ENCODE measurements around the gene POU3F4. TPM values are rescaled to one million over a fixed set of nuclear protein-coding genes. Genes with fewer than 3 reads are reported as not detected.

Gene POU3F4
- total RNA-seq, 2 experiments from 2014 or later = not detected

DNA sequence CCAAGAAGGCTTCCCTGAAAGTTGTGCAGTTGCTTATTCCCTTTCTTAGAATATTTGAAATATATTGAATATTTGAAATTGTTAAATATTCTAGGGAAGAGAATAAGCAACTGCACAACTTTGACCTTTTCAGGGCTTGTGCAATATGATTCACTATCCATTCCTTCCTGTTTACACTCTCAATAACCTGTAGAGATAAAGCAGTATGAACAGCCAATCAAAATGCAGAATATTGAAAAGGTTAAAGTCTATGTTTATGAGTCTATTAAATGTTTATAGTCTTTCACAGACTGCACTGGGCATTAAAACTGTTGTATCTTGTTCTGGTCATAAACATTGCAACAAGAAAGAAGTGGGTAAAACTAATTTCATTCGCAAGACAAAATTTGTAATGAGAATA lies 13.8 kb downstream of the POU3F4 start:
- Mint-ChIP-seq H3K27me3 (ENCODE audit: low read depth) (no peaks in the 10 kb centered on the region), H3K9me3 (ENCODE audit: insufficient read depth) (no peaks in the 10 kb centered on the region), H3K27ac (no peak overlapping the region), H3K36me3 (ENCODE audit: low read depth) (no peaks in the 10 kb centered on the region), H3K4me1 (ENCODE audit: low read depth) (no peaks in the 10 kb centered on the region), H3K4me3 (no peak overlapping the region)
- DNase-seq = no peak
- CTCF ChIA-PET = no interaction called here
- no peak for ATAC-seq
- POLR2A ChIA-PET = no interaction called here

- ChIA-PET POLR2A (no interaction called here), CTCF (no interaction called here)
- H3K9me3 Mint-ChIP-seq (ENCODE audit: insufficient read depth) = no peaks in the 10 kb centered on the region
- no peak for ATAC-seq
- H3K4me1 Mint-ChIP-seq (ENCODE audit: low read depth) = no peaks in the 10 kb centered on the region
- H3K27me3 Mint-ChIP-seq (ENCODE audit: low read depth) = no peaks in the 10 kb centered on the region
- H3K36me3 Mint-ChIP-seq (ENCODE audit: low read depth) = no peaks in the 10 kb centered on the region
- DNase-seq = no peak
- H3K27ac Mint-ChIP-seq = no peak overlapping the region
- no peak overlapping the region for H3K4me3 Mint-ChIP-seq
These were observed 21.9 kb downstream of the POU3F4 start for GRCh38 chrX:83529950-83530349.

DNA sequence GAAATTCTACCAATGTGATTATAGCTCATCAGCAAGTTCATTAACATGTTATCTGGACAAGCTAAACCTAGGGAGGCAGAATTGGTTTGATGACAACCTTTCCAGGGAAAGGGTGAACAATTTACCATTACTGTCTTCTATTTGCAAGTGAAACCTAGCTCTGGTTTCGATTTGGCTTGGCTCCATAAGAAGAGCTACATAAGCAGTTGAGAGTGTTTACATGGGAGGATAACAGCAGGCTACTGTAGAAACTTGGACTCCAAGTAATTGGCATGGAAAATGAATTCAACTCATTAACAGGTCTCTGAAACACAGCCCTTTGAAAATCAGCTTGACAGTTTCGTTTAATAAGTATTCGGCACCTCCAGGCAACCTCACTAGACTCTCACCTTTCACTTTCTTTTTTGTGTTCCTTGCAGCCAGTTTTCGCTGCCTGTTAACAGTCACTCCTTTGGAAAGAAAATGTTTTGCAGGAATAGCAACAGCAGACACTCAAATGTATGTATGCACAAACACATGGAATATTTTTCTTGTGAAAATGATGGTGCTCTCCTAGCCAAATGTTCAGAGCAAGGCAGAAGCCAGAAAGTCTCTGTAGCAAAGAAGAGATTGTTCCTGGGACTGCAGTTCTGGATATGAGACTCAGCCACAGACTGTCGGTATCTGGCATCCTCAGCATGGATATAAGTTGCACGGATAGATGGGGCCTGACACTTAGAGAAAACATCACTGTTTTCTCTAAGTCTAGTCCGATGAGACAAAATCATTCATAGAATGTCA lies 27.5 kb downstream of the POU3F4 start:
- no peaks in the 10 kb centered on the region for H3K36me3 Mint-ChIP-seq (ENCODE audit: low read depth)
- no peak overlapping the region for H3K27ac Mint-ChIP-seq
- H3K9me3 Mint-ChIP-seq (ENCODE audit: insufficient read depth) = no peaks in the 10 kb centered on the region
- H3K4me3 Mint-ChIP-seq = peak overlapping the region; percentile 56
- ChIA-PET CTCF (no interaction called here), POLR2A (no interaction called here)
- DNase-seq (no peak), ATAC-seq (no peak)
- no peaks in the 10 kb centered on the region for H3K4me1 Mint-ChIP-seq (ENCODE audit: low read depth)
- H3K27me3 Mint-ChIP-seq (ENCODE audit: low read depth) = no peaks in the 10 kb centered on the region

Data from activated CD8-positive, alpha-beta T cell treated with anti-CD3 and anti-CD28 coated beads, Interleukin-2, amount 10 ng/mL, durations not matched to agents 7 days and 5 days (primary cell).